PC-3 (cell line): ENCODE data around the gene NEK11. TPM values are rescaled to one million over a fixed set of nuclear protein-coding genes. Genes with fewer than 3 reads are reported as not detected.
A peak's percentile ranks its signal among the peaks of the same experiment; 100 is the strongest.

Experiments used
- ATAC-seq: fragments of 200-7000 bp; cut with Tn5 transposase; 2 replicates; pipeline ENCODE4 v1.9.1; 2020; ENCODE audit warnings: mild to moderate bottlenecking, moderate library complexity
- BruUV-seq: library from RNA; stranded (reverse); fragments of 400-500 nt; replicated peaks from 2 replicates; lab custom pipeline; 2021; lab: Mats Ljungman, UMichigan
- CTCF ChIA-PET: fragments of 300-600 bp; sonication (Branson Sonifier 250); formaldehyde crosslinking; loops from one replicate; lab custom pipeline; 2022; ENCODE audit warnings: antibody characterized with exemption; lab: Charles Lee
- POLR2A ChIA-PET: fragments of 300-600 bp; sonication (Branson Sonifier 250); formaldehyde crosslinking; loops from one replicate; lab custom pipeline; 2022; ENCODE audit warnings: antibody characterized with exemption; ENCODE audit not compliant: unreplicated experiment; lab: Charles Lee
- DNase-seq: peaks from one replicate; pipeline ENCODE4 v3.0.0-alpha.2; 2015
- H2AFZ ChIP-seq: fragments of 300-600 bp; sonication (generic); 2 replicates; pipeline ENCODE4 v1.6.0; 2016; ENCODE audit warnings: antibody characterized with exemption, low read length
- H3F3A ChIP-seq: fragments of 300-600 bp; sonication (generic); one replicate; pipeline ENCODE4 v1.6.0; 2017; ENCODE audit warnings: antibody characterized with exemption, low read length, control low read depth, mild to moderate bottlenecking; ENCODE audit not compliant: unreplicated experiment
- H3K27ac ChIP-seq: fragments of 300-600 bp; sonication (generic); 2 replicates; pipeline ENCODE4 v1.5.1; 2016; ENCODE audit warnings: mild to moderate bottlenecking, low read length
- H3K27me3 ChIP-seq: fragments of 300-600 bp; sonication (generic); 2 replicates; pipeline ENCODE4 v1.6.1; 2016; ENCODE audit warnings: low read length, mixed read lengths
- H3K36me3 ChIP-seq: fragments of 300-600 bp; sonication (generic); 2 replicates; pipeline ENCODE4 v1.6.1; 2016; ENCODE audit warnings: low read depth, mixed run types, low read length, mixed read lengths
- H3K4me1 ChIP-seq: fragments of 300-600 bp; sonication (generic); 2 replicates; pipeline ENCODE4 v1.5.1; 2016; ENCODE audit warnings: low read length; ENCODE audit not compliant: insufficient read depth
- H3K4me2 ChIP-seq: fragments of 300-600 bp; sonication (generic); 2 replicates; pipeline ENCODE4 v1.6.0; 2016; ENCODE audit warnings: low read length
- H3K4me3 ChIP-seq: fragments of 300-600 bp; sonication (generic); 2 replicates; pipeline ENCODE4 v1.5.1; 2016; ENCODE audit warnings: mild to moderate bottlenecking, low read length, mixed read lengths
- H3K79me2 ChIP-seq: fragments of 300-600 bp; sonication (generic); 2 replicates; pipeline ENCODE4 v1.6.1; 2017; ENCODE audit warnings: low read length, mixed read lengths
- H3K9ac ChIP-seq: fragments of 300-600 bp; sonication (generic); 2 replicates; pipeline ENCODE4 v1.6.0; 2016; ENCODE audit warnings: mild to moderate bottlenecking, low read length
- H3K9me2 ChIP-seq: fragments of 300-600 bp; sonication (generic); replicated peaks from 2 replicates; pipeline ENCODE4 v1.6.1; 2016; ENCODE audit warnings: mixed run types, low read length, mixed read lengths
- H3K9me3 ChIP-seq: fragments of 300-600 bp; sonication (generic); 2 replicates; pipeline ENCODE4 v1.6.1; 2016; ENCODE audit warnings: low read length, mixed read lengths
- H4K20me1 ChIP-seq: fragments of 300-600 bp; sonication (generic); 2 replicates; pipeline ENCODE4 v1.6.1; 2016; ENCODE audit warnings: low read length, mixed read lengths
- EZH2 ChIP-seq: fragments of 300-600 bp; sonication (generic); IDR thresholded peaks from one replicate; pipeline ENCODE4 v1.6.1; 2017; ENCODE audit warnings: antibody characterized with exemption, mild to moderate bottlenecking, low read length; ENCODE audit not compliant: unreplicated experiment
- EZH2phosphoT487 ChIP-seq: fragments of 300-600 bp; sonication (generic); IDR thresholded peaks from 2 replicates; pipeline ENCODE4 v1.6.1; 2018; ENCODE audit warnings: mild to moderate bottlenecking, antibody characterized with exemption, low read length, borderline replicate concordance
- intact Hi-C: fragments of 100-400 bp; cut with micrococcal nuclease; formaldehyde crosslinking; loops from 2 replicates; pipeline ENCODE4 v1.9.0; 2023
- total RNA-seq: library from RNA; depleted of rRNA; stranded (reverse); fragments of >200 nt; gene quantifications from 2 replicates; pipeline ENCODE4 v1.2.3, GENCODE V29; 2014
- TF ChIP-seq, protein P1 (sequence below): fragments of 300-600 bp; sonication (generic); conservative IDR thresholded peaks from 2 replicates; pipeline ENCODE4 v1.5.1; 2017; ENCODE audit warnings: antibody characterized with exemption, low read depth, mild to moderate bottlenecking, low read length

Gene NEK11
- total RNA-seq, 1 experiment from 2014 or later: 3.1 TPM

DNA sequence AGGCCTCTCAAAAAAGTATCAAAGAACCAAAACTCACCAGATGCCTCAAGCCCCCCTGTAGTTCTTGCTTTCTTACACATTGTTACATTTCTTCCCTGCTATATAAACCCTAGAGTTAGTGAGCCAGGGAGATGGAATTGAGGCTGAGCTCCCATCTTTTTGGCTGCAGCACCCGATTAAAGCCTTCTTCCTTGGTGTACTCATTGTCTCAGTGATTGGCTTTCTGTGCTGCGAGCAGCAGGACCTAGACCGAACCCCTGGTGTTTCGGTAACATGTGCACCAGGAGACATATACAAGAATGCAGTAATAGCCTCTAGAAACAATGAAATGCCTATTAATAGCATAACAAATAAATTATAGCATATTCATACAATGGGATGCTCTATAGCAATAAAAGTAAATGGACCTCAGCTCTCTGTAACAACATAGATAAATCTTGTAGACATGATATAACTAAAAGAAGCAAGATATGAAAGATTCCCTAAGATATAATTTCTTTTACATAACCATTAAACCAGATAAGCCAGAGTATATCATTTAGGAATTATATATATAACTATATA lies 174.0 kb downstream of the NEK11 start:
- intact Hi-C loops: no loop called here
- POLR2A ChIA-PET: no interaction called here

DNA sequence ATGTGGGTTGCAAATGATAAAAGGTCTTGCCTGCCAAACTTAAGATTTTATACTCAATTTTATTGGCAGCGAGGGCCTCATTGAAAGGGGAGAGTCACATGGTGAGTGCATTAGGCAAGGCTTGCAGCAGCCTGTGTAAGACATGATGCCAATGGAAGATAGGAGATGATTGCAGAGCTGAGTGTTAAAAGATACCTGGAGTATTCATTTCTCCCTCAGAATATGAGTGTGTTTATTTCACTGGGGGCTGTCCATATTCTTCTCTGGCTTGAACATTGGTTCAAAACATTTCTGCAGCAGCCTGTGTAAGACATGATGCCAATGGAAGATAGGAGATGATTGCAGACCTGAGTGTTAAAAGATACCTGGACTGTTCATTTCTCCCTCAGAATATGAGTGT lies 189.7 kb downstream of the NEK11 start:
- DNase-seq (peak; percentile 7), ATAC-seq (no peak)
- Histone ChIP-seq H3K9me3 (no peaks in the 10 kb centered on the region), H2AFZ (peak overlapping the region; percentile 37; the same call in 1 of the 2 replicates), H3K4me2 (peak overlapping the region; percentile 79), H3K9ac (peak overlapping the region; percentile 25; the same call in 1 of the 2 replicates), H3K27me3 (no peaks in the 10 kb centered on the region), H3F3A (peaks cover 7% of the 10 kb centered on the region), H3K9me2 (no peaks in the 10 kb centered on the region), H3K27ac (peak overlapping the region; percentile 100), H3K36me3 (no peaks in the 10 kb centered on the region), H3K79me2 (no peaks in the 10 kb centered on the region), H3K4me1 (peaks cover 25% of the 10 kb centered on the region), H3K4me3 (no peak overlapping the region), H4K20me1 (no peaks in the 10 kb centered on the region)
- TF ChIP-seq EZH2: no peak
- intact Hi-C loops: loop anchor here (2.0 to 10.0 kb wide), 2 partner anchors 108 to 128 kb away; no protein-coding TSS in a partner anchor
- ChIA-PET POLR2A (no interaction called here), CTCF (no interaction called here)
- no TSS peak for BruUV-seq

More for the DNA sequence above, 174.0 kb downstream of the NEK11 start:
- Histone ChIP-seq H3K27ac (no peak overlapping the region), H2AFZ (no peak overlapping the region), H3K36me3 (no peaks in the 10 kb centered on the region), H3K79me2 (no peaks in the 10 kb centered on the region), H3K27me3 (no peaks in the 10 kb centered on the region), H3K9ac (no peak overlapping the region), H4K20me1 (no peaks in the 10 kb centered on the region), H3K4me3 (no peak overlapping the region), H3K9me3 (no peaks in the 10 kb centered on the region), H3K4me2 (no peak overlapping the region), H3K4me1 (peaks cover 6% of the 10 kb centered on the region; the same call in 1 of the 2 replicates), H3F3A (no peaks in the 10 kb centered on the region), H3K9me2 (no peaks in the 10 kb centered on the region)
- DNase-seq (no peak), ATAC-seq (no peak)
- CTCF ChIA-PET: no interaction called here
- no TSS peak for BruUV-seq
- TF ChIP-seq, protein P1, sequence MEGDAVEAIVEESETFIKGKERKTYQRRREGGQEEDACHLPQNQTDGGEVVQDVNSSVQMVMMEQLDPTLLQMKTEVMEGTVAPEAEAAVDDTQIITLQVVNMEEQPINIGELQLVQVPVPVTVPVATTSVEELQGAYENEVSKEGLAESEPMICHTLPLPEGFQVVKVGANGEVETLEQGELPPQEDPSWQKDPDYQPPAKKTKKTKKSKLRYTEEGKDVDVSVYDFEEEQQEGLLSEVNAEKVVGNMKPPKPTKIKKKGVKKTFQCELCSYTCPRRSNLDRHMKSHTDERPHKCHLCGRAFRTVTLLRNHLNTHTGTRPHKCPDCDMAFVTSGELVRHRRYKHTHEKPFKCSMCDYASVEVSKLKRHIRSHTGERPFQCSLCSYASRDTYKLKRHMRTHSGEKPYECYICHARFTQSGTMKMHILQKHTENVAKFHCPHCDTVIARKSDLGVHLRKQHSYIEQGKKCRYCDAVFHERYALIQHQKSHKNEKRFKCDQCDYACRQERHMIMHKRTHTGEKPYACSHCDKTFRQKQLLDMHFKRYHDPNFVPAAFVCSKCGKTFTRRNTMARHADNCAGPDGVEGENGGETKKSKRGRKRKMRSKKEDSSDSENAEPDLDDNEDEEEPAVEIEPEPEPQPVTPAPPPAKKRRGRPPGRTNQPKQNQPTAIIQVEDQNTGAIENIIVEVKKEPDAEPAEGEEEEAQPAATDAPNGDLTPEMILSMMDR: no peak
- no peak for TF ChIP-seq EZH2phosphoT487
- TF ChIP-seq EZH2: no peak

DNA sequence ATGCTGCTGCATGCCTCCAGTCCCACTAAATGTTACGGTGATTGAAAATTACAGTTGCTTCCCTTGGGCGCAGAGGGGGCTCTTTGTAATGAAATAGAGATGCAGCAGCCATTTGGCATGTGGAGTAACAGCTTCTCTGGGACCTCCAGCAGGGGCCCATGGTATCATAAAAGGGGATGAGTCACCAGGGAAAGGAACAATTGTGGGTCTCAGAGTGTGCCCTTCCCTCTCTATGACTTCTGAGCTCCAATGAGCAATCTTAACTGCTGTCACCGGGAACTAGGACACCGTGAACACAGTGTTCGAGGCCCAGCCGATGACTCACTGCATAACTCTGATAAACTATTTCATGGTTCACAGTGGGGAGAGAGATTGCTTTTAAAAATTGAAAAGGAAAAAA lies 190.1 kb downstream of the NEK11 start:
- intact Hi-C loops: loop anchor here (2.0 to 10.0 kb wide), 2 partner anchors 108 to 128 kb away; no protein-coding TSS in a partner anchor
- peaks cover 25% of the 10 kb centered on the region for H3K4me1 ChIP-seq
- H3K79me2 ChIP-seq: no peaks in the 10 kb centered on the region
- ChIA-PET POLR2A (interaction anchor here (0.6 kb wide), 1 partner anchor 164 kb away, joined by 3 read pairs; no protein-coding TSS in a partner anchor), CTCF (no interaction called here)
- H4K20me1 ChIP-seq: no peaks in the 10 kb centered on the region
- H3K27ac ChIP-seq: peak overlapping the region; percentile 100
- H3K4me2 ChIP-seq: peak overlapping the region; percentile 79
- DNase-seq: peak; percentile 80
- H3K4me3 ChIP-seq: peak overlapping the region; percentile 44; the same call in 1 of the 2 replicates
- peak overlapping the region; percentile 37; the same call in 1 of the 2 replicates for H2AFZ ChIP-seq
- H3K36me3 ChIP-seq: no peaks in the 10 kb centered on the region
- peaks cover 7% of the 10 kb centered on the region for H3F3A ChIP-seq
- TF ChIP-seq EZH2: no peak
- TF ChIP-seq, protein P1: no peak
- no peak for TF ChIP-seq EZH2phosphoT487
- no peaks in the 10 kb centered on the region for H3K27me3 ChIP-seq
- peak overlapping the region; percentile 86 for H3K9ac ChIP-seq
- peak; percentile 73 for ATAC-seq
- H3K9me2 ChIP-seq: no peaks in the 10 kb centered on the region
- no TSS peak for BruUV-seq
- no peaks in the 10 kb centered on the region for H3K9me3 ChIP-seq
